Activated T-cell treated with anti-CD3 and anti-CD28 coated beads for 1 hour (primary cell): Measurements from ENCODE around the gene UMPS.
"Not testable (repeated sequence)": the region's sequence is repeated elsewhere in the genome, so short reads cannot be mapped to it uniquely, and the experiment has no call there.

Source experiments
- DNase-seq: peaks from one replicate; pipeline ENCODE4 v3.0.0-alpha.2; 2020; ENCODE audit warnings: low read depth

UMPS gene

DNA sequence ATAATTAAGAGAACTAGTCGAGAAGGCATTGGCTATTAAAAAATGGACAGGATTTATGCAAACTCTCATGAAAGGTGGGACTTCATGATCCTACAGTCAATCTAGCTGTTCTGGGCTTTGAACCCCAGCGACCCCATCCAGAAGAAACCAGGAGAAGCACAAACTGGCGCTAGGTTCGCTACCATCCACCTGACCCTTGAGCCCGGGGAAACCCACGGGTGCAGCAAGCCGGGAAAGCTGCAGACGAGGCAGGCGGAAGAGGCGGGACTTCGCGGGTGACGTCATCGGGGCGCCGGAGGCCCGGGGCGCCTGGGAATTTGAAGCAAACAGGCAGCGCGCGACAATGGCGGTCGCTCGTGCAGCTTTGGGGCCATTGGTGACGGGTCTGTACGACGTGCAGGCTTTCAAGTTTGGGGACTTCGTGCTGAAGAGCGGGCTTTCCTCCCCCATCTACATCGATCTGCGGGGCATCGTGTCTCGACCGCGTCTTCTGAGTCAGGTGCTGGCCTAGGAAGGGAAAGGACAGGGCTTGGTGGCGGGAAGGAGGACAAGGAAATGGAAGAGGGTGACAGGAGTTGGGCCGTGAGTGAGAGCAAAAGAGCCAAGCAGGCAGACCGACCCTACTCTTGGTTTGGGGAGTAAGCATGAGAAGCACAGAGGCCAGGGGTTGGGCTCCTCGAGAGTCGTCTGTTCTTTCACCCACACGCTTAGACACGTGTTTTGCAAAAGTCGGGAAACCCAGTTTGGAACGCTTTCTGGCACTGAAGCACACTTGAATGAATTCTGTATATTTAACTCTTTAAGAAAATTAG is at the start of gene UMPS:
UMPS (plus strand) TSS at position 324 of the 812 bp plus-strand sequence; CDS start at position 344, 20 bp downstream.
- peak; percentile 91 for DNase-seq

DNA sequence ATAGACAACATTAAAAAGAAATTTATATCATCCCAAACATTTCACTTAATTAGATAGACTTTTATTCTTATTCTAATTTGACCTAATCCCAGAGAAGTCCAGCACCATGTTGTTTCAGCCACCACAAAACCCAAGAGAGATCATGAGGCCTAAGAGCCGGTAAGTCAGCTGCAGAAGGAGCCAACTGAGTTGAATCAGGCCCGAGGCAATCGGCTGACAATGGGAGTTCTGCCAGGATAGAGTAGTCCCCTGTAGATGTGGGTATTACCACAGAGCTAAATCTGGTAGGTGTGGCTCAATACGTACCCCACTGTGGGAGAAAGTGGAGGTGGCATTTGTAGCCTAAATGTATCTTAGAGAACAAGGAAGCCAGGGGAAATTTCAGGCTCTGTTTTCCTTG is 49.7 kb upstream of the UMPS start:
- DNase-seq: no peak

DNA sequence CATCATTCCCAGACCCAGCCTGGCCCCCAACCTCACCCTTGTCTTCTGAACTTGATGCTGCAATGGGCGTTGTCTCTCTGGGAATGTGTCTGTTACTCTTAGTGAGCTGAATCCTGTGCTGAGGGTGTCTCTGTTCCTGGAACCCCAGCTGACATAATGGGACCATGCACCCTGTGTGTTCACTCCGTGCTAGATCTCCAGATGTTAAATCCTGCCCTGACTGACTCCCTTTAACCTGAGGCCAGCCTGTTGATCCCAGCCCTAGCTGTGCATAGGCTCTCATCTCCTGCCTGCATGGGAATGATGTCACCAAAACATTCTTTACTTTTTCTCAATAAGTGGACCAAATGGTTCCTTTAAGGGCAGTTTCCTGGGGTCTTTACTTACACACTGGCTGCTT is 48.0 kb upstream of the UMPS start:
- no peak for DNase-seq

DNA sequence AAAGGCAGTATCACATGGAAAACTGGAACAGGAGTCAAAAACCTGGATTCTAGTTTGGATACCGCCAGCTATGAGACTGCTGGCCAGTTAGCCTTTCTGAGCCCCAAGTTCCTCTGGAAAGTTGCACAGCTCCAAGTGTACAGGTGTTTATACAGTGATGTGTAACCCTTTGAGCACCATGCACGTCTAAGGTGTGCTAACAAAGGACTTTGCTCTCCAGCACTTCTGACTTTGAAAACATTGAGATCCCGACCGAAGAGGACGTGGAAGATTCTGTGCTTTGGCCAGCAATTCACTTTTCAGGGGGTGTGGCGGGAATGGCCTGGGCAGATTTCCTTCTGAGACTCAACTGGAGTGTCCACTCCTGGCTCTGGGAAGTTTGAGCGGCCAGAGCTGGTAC is 45.8 kb upstream of the UMPS start:
- DNase-seq: no peak

DNA sequence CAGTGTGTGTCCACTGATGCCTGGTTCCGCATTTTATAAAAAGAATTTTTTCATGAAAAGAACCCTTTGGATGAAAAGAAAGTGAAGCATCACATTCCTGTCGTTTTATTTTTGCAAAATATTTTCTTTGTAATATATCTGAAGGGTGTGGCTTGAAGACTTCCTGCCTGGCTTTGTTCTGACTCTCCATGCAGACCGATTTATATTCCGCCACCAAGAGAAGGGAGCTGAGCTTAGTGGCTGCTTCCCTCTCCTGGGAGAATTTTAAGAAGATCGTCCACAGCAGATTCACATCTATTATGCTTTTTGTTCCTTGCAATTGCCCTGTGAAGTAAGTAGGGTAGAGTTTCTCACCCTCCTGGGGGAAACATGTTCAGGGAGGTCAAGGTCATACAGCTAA is 45.2 kb upstream of the UMPS start:
- no peak for DNase-seq

DNA sequence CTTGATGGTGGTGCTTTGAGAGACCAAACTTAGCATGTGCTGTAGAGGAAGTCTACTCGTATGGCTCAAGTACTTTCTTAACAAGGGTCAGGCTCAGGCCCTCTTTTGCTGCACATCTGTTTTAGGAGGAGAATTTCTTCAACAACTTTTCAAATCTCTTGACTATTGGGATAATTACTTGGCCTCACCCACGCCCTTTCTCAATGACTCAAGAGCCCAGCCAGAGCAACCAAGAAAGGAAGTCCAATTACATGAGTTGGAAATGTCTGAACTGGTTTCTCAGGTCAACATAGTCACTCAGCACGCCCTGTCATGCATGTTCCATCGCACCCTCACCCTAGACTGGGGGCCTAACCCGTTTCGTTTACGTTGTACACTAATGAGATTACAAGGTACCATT is 44.8 kb upstream of the UMPS start:
- no peak for DNase-seq

DNA sequence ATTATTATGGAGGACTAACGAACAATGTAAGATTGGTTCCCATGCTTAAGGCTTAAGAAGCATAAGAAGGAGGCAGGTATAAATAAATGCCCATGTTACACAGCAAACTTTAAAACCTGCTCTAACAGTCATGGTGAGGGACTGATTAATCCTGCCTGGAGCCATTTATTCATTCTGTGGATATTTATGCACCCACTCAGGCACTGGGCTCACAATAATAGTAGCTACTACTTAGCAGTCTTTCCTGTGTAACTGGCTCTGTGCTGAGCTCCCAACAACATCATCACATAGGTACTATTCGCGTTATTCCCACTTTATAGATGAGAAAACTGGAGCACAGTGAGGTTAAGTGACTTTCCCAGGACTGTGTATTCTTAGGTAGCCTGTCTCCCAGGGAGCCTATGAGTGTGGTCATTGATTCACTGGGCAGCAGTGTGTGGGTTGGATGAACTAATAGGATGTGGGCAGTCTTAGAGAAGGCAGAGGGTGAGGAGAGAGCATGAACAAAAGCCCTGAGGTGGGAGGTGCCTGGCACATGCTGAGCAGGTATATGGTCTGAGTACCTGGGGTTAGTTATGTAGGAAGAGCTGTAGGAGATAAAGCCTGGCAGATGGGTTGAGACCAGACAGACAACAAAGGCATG is 44.1 kb upstream of the UMPS start:
- no peak for DNase-seq

DNA sequence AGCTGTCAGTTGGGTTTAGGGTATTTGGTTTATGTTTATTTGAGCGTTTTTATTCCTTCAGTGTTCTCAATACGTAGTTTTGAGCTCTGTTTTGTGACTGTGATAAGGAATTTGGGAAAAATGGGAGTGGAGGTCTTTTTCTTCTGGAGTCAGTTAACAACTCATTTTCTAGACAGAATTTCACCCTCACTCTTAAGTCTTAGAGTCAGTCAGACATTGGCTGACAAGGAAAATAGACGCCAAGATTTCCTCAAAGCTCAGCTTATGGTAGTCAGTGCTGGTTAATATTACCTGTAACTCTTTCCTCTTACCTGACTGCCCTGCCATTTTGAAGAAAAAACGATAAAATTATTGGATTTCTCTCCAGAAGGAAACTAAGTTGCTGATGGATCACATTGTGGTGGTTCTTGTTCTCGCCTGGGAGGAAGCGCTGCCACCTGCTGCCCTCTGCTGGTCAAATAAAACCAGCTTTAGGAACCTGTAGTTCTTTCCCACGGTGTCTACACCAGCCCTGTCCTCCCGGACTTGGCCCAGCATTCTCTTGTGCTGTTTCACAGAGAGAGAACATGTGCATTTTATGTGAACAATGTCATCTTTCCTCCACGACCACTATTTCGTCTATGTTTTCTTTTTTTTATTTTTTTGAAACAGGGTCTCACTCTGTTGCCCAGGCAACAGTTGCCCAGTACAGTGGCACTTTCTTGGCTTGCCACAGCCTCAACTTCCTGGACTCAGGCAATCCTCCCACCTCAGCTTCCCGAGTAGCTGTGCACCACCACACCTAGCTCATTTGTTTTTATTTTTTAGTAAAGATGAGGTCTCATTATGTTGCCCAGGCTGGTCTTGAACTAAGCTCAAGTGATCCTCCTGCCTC is 41.4 kb upstream of the UMPS start:
- peak; percentile 62 for DNase-seq

DNA sequence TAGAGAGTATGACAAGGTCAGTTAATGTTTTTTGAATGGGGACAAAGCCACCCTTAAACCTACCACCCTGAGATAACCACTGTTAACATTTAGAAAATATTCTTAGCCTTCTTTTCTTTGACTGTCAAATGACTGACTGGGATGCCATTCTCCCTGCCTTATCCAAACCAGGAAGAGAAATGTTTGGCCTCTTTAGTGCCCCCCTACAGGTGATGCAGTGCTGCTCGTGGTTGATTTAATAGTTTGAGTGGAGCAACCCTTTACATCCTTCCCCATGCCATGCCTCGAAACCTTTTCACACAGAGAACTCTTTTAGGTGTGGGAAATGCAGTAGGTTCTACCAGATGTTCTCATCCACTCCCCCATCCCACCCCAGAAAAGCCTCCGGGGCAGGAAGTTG is 38.7 kb upstream of the UMPS start:
- no peak for DNase-seq

DNA sequence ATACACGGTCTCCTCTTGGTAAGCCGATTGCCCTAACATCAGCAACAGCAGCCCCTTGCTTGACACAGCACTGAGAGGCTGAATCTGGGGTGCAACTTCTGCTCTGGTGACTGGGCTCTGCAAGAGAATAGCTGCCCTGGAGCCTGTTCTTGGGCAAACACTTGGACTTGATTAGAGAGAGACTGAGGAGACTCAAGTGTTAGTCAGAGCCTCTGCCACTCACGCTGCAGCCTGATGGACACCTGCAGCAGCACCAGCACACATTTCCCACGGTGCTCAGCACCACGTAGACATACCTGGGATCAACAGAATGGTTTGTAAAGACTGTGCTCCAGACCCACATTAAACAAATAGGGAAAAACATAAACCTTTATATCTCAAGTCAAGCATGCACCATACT is 35.8 kb upstream of the UMPS start:
- no peak for DNase-seq

DNA sequence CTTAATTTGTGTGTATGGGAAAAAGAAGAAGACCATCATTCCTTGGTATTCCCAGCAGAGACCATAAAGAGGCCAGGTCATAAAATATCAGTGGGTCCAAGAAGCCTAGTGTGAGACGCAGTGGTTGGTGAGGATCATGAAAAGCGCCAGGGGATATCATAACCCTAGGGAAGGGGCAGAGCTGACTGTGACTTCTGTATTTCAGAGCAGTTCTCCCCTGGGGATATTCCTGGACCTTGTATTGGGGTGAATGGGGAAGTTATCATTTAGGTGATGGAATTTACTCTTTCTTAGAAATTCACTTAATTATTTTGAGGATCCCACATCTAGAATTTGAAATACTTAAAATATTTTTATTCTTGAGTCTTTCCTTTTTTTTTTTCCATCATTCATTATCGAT is 34.9 kb upstream of the UMPS start:
- no peak for DNase-seq

DNA sequence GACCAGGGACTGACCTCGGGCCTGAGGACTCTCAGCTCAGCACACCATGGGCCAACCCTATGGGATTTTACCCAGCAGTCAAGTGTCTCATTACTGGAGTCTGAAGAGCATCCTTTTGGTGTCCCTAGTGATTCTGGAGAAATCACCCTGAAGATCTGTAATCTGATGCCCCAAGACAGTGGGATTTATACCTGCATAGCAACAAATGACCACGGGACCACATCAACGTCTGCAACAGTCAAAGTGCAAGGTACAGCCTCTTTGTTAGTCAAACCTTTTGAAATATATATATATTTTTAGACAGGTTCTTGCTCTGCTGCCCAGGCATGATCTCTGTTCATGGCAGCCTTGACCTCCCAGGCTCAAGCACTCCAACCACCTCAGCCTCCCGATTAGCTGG is 34.2 kb upstream of the UMPS start:
- no peak for DNase-seq

DNA sequence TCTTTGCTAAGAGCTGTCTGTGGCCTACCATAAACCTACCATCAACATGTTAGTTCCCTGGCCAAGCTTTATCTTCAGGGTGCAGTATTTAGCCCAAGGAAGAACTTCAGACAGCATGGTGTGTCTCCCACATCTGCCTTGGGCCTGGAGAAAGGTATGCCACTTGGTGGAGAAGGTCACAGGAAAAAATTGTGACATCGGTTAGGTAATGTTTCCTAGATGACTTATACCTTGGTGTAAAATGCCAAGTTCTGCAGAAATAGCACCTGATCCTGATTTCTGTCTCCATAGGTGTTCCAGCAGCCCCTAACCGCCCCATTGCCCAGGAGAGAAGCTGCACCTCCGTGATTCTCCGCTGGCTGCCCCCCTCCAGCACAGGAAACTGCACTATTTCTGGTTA is 33.0 kb upstream of the UMPS start:
- no peak for DNase-seq

DNA sequence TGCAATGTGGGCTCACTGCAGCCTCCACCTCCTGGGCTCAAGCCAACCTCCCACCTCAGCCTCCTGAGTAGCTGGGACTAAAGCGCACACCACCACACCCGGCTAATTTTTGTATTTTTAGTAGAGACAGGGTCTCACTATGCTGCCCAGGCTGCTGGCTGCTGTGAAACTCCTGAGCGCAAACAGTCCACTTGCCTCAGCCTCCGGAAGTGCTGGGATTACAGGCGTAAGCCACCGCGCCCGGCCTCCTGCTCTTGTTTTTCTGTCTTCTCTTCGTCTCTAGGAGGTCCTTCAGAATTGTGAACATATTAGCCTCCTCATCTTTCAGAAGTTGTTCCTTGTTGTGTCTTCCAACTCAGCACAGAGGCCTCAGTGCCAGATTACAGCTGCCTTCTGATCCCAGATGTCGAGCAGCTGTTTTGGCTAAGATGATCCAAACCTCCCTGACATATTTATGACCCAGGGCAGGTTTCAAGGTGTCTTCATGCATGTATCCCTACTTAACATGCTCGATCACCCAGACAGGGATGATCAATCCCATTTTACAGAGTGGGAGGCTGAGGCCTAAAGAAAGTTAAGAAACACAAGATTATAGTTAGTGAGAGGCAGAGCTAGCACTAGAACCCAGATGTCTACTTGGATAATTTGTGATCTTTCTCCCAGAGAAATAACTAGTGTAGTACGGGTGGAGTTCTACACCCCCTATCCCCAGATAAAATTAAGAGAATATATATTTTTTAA is 32.1 kb upstream of the UMPS start:
- no peak for DNase-seq

DNA sequence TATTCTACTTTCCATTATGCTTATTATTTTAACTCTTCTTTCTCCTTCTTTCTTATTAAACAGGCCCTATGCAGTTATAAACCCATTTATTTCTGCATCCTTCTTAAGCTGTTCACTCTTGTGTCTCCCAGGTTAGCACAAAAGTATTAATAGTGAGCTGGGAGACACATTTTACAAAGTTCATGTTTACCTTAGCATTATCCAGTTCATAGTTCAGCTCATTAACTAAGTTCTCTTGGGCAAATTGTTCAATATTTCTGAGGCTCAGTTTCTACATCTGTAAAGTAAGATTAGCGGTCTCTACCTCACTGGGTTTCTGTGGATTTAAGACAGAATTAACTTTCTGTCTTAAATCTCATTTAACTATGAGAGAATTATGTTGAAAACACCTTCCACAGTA is 31.2 kb upstream of the UMPS start:
- no peak for DNase-seq

DNA sequence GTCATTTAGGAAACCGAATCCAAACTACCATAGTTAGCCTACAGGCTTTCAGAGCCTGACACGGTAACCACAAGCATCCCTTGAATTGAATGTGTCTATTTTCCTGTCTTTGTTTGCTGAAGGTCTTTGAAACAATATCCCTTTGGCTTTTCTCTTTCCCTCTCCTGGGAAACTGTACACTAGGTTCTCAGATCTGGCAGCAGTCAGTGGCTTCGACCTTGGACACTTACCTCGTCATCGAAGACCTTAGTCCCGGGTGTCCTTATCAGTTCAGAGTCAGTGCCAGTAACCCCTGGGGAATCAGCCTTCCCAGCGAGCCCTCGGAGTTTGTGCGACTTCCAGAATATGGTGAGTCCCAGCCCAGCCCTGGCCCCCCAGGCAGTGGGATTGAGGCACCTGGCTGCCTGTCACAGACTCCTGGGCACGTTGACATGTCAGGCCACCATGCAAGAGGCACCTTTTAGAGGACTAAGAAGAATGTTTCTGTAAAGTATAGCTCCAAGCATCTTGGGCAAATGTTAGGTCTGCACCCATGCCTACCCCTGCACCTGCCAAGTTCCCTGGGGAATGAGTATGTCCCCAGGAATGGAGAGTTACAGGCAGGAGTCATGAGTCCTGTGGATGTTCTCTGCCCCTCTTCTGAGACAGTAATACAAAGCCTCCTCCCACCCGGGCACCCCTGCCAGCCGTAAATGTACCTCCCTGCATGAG is 30.4 kb upstream of the UMPS start:
- DNase-seq: no peak

DNA sequence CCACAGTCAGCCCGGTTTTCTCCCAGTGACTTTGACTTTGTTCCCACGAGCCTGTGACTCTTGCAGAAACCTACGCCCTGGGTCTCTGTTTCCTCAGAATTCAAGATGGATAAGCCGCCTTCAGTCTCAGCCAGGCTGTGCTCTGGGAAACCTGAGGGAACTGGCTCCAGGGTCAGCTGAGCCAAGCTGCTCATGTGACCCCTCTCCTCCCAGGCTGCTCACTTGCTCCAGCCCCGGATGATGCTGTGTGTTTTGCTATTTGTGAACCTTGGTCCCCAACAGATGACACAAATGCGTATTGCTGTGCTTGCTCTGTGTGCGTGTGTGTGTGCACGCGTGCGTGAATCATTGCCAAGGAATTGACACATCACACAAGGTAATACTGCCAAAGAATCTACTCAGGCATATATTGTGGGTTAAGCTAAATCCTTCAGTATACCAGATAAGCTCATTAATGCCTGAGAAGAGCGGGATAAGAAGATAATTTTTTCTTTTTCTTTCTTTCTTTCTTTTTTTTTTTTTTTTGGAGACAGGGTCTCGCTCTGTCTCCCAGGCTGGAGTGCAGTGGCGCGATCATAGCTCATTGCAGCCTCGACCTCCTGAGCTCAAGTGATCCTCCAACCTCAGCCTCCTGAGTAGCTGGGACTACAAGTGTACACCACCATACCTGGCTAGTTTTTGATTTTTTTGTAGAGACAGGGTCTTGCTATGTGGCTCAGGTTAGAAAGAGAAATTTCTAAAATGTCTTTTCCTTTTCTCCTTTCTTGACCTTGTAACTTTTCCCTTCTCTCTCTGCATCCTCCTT is 29.2 kb upstream of the UMPS start:
- DNase-seq: no peak

DNA sequence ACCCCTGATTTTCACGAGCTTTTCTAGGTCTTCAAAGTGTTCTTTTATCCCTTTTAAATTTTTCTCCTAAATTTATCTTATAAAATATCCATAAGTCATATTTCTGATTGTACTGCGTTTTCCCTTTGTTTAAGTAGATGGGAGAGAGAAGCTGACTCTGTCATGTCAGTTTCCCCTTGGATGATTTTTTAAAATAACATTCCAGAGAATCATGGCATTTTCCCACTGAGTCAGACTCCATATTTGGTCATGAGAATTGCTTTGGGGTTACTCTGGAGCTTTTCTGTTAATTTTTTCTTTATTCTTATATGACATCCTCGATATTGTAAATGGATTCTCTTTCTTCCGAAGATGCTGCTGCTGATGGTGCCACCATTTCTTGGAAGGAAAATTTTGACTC is 28.6 kb upstream of the UMPS start:
- DNase-seq: no peak

DNA sequence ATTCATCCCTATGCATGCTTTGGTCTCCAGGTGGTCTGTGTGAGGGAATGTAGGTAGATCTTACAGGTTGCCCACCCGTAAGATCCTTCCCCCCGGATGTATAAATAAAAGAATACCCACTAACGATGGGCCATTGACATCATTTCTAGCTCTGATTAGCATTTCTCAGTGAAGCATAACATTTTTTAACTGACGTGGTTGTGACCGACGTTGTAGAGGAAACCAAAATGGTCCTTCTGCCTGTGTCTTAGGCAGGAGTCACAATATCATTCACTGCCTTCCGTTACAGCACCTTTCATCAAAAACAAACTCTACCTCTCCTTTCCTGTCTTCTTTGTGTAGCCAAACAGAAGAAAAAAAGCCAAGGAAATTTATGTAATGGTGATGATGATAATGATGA is 27.3 kb upstream of the UMPS start:
- no peak for DNase-seq

DNA sequence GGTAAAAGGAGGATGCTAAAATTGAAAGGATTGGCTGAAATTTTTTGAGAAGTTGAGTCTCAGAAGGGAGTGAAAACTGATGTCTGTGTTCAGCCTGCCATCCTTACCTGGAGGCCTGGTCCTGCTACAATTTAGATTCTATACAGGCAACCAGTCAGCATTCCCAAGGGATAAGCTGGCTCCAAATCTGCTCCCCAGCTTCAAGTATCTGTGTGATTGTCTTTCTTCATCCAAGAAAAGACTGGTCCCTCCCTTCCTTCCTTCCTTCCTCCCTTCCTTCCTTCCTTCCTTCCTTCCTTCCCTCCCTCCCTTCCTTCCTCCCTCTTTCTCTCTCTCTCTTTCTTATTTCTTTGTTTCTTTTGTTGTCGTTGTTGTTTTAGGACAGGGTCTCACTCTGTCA is 24.7 kb upstream of the UMPS start:
- DNase-seq: no peak

DNA sequence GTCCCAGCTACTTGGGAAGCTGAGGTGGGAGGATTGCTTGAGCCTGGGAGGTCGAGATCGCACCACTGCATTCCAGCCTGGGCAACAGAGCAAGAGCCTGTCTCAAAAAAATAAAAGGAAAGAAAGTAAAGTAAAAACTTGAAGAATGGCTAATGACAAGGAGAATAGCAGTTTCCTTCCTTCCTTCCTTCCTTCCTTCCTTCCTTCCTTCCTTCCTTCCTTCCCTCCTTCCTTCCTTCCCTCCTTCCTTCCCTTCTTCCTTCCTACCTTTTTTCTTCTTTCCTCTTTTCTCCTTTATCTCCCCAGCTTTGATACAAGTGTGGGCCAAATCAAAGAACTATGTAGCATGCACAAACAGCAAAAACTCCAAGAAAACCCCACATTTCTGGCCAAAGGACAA is 23.0 kb upstream of the UMPS start:
- DNase-seq: not testable (repeated sequence)
